K562 (cell line): ENCODE measurements around the gene CREB3L2. TPM values are rescaled to one million over a fixed set of nuclear protein-coding genes. Genes with fewer than 3 reads are reported as not detected.
A peak's percentile ranks its signal among the peaks of the same experiment; 100 is the strongest.

Experiments
- BCL6 ChIP-seq: fragments of 250-450 bp; sonication (Bioruptor Pico); IDR thresholded peaks from 2 replicates; pipeline ENCODE4 v1.4.0; 2020
- BCLAF1 ChIP-seq, 2 experiments: fragments of 450-650 bp in 1 of 2; IDR thresholded peaks; 2 replicates each; pipeline ENCODE4 v1.6.1; 2011 to 2017; ENCODE audit warnings: low read depth in 2 of 2, antibody characterized with exemption in 1 of 2, borderline replicate concordance in 1 of 2, low read length in 1 of 2, mild to moderate bottlenecking in 1 of 2, mixed read lengths in 1 of 2; ENCODE audit not compliant: control insufficient read depth in 1 of 2
- BRCA1 ChIP-seq, 2 experiments: fragments of 450-650 bp in 1 of 2; sonication (generic) in 1 of 2; formaldehyde crosslinking in 1 of 2; IDR thresholded peaks; 2 replicates each; pipeline versions ENCODE4 v1.5.0 to v1.6.1; 2017 to 2020; ENCODE audit warnings: mild to moderate bottlenecking in 1 of 2, missing genetic modification reagents in 1 of 2
- CREB3L1 ChIP-seq: fragments of 450-650 bp; IDR thresholded peaks from 2 replicates; pipeline ENCODE4 v1.6.1; 2014; ENCODE audit warnings: low read depth, mild to moderate bottlenecking, moderate library complexity, borderline replicate concordance
- E2F3 ChIP-seq: fragments of 250-450 bp; sonication (Bioruptor Pico); IDR thresholded peaks from 2 replicates; pipeline ENCODE4 v1.4.0; 2020; ENCODE audit warnings: mild to moderate bottlenecking
- FOXJ3 ChIP-seq: sonication (generic); formaldehyde crosslinking; IDR thresholded peaks from 2 replicates; pipeline ENCODE4 v1.4.0; 2020; ENCODE audit warnings: mild to moderate bottlenecking, missing genetic modification reagents
- HDAC8 ChIP-seq: fragments of 450-650 bp; IDR thresholded peaks from 2 replicates; pipeline ENCODE4 v1.6.1; 2016; ENCODE audit warnings: mild to moderate bottlenecking, missing genetic modification characterization, moderate library complexity, missing compliant biosample characterization
- LCOR ChIP-seq: sonication (generic); formaldehyde crosslinking; IDR thresholded peaks from 2 replicates; pipeline ENCODE4 v1.8.0; 2022; ENCODE audit warnings: mild to moderate bottlenecking, missing genetic modification reagents
- NFIX ChIP-seq: fragments of 250-450 bp; sonication (Bioruptor Pico); IDR thresholded peaks from 2 replicates; pipeline ENCODE4 v1.4.0; 2020; ENCODE audit warnings: low read depth, mild to moderate bottlenecking, moderate library complexity
- NONO ChIP-seq, 2 experiments: fragments of 200-400 bp in 1 of 2; fragments of 450-650 bp in 1 of 2; formaldehyde crosslinking in 1 of 2; IDR thresholded peaks; 2 replicates each; pipeline ENCODE4 v1.6.1; 2017; ENCODE audit warnings: low read depth in 2 of 2, mild to moderate bottlenecking in 2 of 2, moderate library complexity in 2 of 2, low read length in 1 of 2
- NR2C1 ChIP-seq, 2 experiments: fragments of 450-650 bp; IDR thresholded peaks; 2 replicates each; pipeline ENCODE4 v1.6.1; 2017; ENCODE audit warnings: mild to moderate bottlenecking in 2 of 2, antibody characterized with exemption in 1 of 2, inconsistent platforms in 1 of 2, missing compliant biosample characterization in 1 of 2, missing genetic modification characterization in 1 of 2
- OTX1 ChIP-seq: fragments of 450-650 bp; formaldehyde crosslinking; IDR thresholded peaks from 2 replicates; pipeline ENCODE4 v1.4.0; 2022; ENCODE audit warnings: mild to moderate bottlenecking
- PTRF ChIP-seq: fragments of 450-650 bp; IDR thresholded peaks from 2 replicates; pipeline ENCODE4 v1.6.1; 2016; ENCODE audit warnings: mild to moderate bottlenecking, missing genetic modification characterization, missing compliant biosample characterization
- RFX1 ChIP-seq: fragments of 450-650 bp; IDR thresholded peaks from 2 replicates; pipeline ENCODE4 v1.6.1; 2016; ENCODE audit warnings: mild to moderate bottlenecking, moderate library complexity
- SIN3B ChIP-seq: fragments of 450-650 bp; IDR thresholded peaks from 2 replicates; pipeline ENCODE4 v1.6.1; 2017; ENCODE audit warnings: low read depth, mild to moderate bottlenecking, moderate library complexity
- TAL1 ChIP-seq: fragments of 450-650 bp; IDR thresholded peaks from 2 replicates; pipeline ENCODE4 v1.6.1; 2016; ENCODE audit warnings: mild to moderate bottlenecking
- TBL1XR1 ChIP-seq, 2 experiments: IDR thresholded peaks; 2 replicates each; pipeline ENCODE4 v1.6.1; 2012; ENCODE audit warnings: improper control_type of control experiment in 2 of 2, low read length in 2 of 2, mild to moderate bottlenecking in 1 of 2
- TRIM28 ChIP-seq: fragments of 450-650 bp; IDR thresholded peaks from 2 replicates; pipeline ENCODE4 v1.6.1; 2017
- YY1 ChIP-seq, 3 experiments: IDR thresholded peaks; 2 replicates each; pipeline ENCODE4 v1.6.1; 2011; ENCODE audit warnings: low read length in 2 of 3, mild to moderate bottlenecking in 2 of 3, moderate library complexity in 2 of 3, borderline replicate concordance in 1 of 3, control low read depth in 1 of 3, low read depth in 1 of 3; ENCODE audit not compliant: insufficient read depth in 3 of 3, insufficient replicate concordance in 2 of 3, control insufficient read depth in 1 of 3, insufficient read length in 1 of 3; ENCODE audit errors: extremely low read depth in 1 of 3
- ZHX1 ChIP-seq: fragments of 150-350 bp; conservative IDR thresholded peaks from 2 replicates; pipeline ENCODE4 v1.6.1; 2014; ENCODE audit warnings: low read length
- ZNF311 ChIP-seq: fragments of 250-450 bp; sonication (Bioruptor Pico); IDR thresholded peaks from 2 replicates; pipeline ENCODE4 v1.4.0; 2020; ENCODE audit warnings: mild to moderate bottlenecking, moderate library complexity
- ZNF551 ChIP-seq: fragments of 250-450 bp; sonication (Bioruptor Pico); IDR thresholded peaks from 2 replicates; pipeline ENCODE4 v1.5.0; 2021; ENCODE audit warnings: mild to moderate bottlenecking, moderate library complexity
- polyA plus RNA-seq, 8 experiments: library from polyadenylated mRNA; depleted of rRNA in 4 of 8; stranded (reverse) in 5 of 8; unstranded in 3 of 8; fragments of >200 nt; fragmentation: Nextera tagmentation in 2 of 8; fragmentation: Illumina TruSeq in 1 of 8; extraction: Ambion mirVana in 2 of 8; extraction: Trizol in 1 of 8; gene quantifications; 2 replicates each; pipeline versions ENCODE4 v1.2.1 to v1.2.3, GENCODE V29; 2011 to 2014; ENCODE audit warnings: inconsistent platforms in 1 of 8, missing spikeins in 1 of 8
- total RNA-seq, 7 experiments: library from RNA; depleted of rRNA in 6 of 7; stranded (reverse); fragments of >200 nt in 6 of 7; fragmentation: Illumina TruSeq in 2 of 7; extraction: Trizol in 2 of 7; gene quantifications; 2 replicates each; pipeline versions ENCODE4 v1.2.1 to v1.2.3, GENCODE V29; 2011 to 2021; ENCODE audit warnings: low replicate concordance in 1 of 7

Gene CREB3L2
- total and polyA plus RNA-seq, 9 of the 15 experiments (the other 6 are each of a cell fraction or from before 2014, with no cell fraction given), result 7.1 to 45.6 (median 15.8) TPM

GRCh38 chr7:137992104-137992549 is 9.8 kb downstream of the CREB3L2 start (continued):
- TF ChIP-seq CREB3L1 (no peak), BCL6 (CRISPR knock-in tag) (no peak), NR2C1 (IDR thresholded peaks at IDR 0.05) (peak; percentile 23; the same call in 1 of the 2 replicates), NR2C1 (tag; IDR thresholded peaks at IDR 0.05) (peak; percentile 69), TAL1 (peak; percentile 38; the same call in 1 of the 2 replicates), ZNF311 (CRISPR knock-in tag) (no peak), HDAC8 (no peak), TRIM28 (no peak; the same call in 1 of the 2 replicates), BRCA1 (IDR thresholded peaks at IDR 0.05) (no peak), BRCA1 (CRISPR knock-in tag; IDR thresholded peaks at IDR 0.05) (no peak), YY1 (IDR thresholded peaks at IDR 0.05; ENCODE audit: borderline replicate concordance in 1 of 3, control insufficient read depth in 1 of 3, extremely low read depth in 1 of 3, insufficient read depth in 3 of 3, insufficient read length in 1 of 3, insufficient replicate concordance in 2 of 3, low read depth in 1 of 3, low read length in 2 of 3) (no peak), NONO (IDR thresholded peaks at IDR 0.05; ENCODE audit: low read depth in 2 of 2, low read length in 1 of 2) (no peak; a peak in 1 of 4 replicates), NFIX (CRISPR knock-in tag) (no peak), TBL1XR1 (IDR thresholded peaks at IDR 0.05; ENCODE audit: low read length in 2 of 2) (peak in 1 of 2 experiments; percentile 71; a peak in 2 of 4 replicates), FOXJ3 (CRISPR knock-in tag) (no peak), RFX1 (no peak), OTX1 (no peak), PTRF (tag) (no peak), SIN3B (no peak), E2F3 (no peak), LCOR (CRISPR knock-in tag) (no peak), BCLAF1 (IDR thresholded peaks at IDR 0.05; ENCODE audit: borderline replicate concordance in 1 of 2, control insufficient read depth in 1 of 2, low read depth in 2 of 2, low read length in 1 of 2) (no peak), ZHX1 (no peak), ZNF551 (CRISPR knock-in tag) (no peak)
